ENCODE results near the gene FKRP.
"Not testable (repeated sequence)": the region's sequence is repeated elsewhere in the genome, so short reads cannot be mapped to it uniquely, and the experiment has no call there.

FKRP gene

GRCh38 chr19:46760897-46761296 is 15.0 kb downstream of the FKRP start:
- not testable (repeated sequence) for H3K4me3 ChIP-seq (ENCODE audit: extremely low read depth, insufficient read depth, low read length, poor library complexity, severe bottlenecking); H3K9me3 ChIP-seq (ENCODE audit: control insufficient read depth, low read length); H3K27ac ChIP-seq (ENCODE audit: low read depth, low read length, severe bottlenecking); H3K36me3 ChIP-seq (ENCODE audit: control insufficient read depth, insufficient read depth, low read length); H3K4me1 ChIP-seq (ENCODE audit: control insufficient read depth, insufficient read depth, low read length, poor library complexity, severe bottlenecking)
- 100% methylated on average over 2 of the region's 4 CpGs; no CpG with 5 or more reads in 1 of the 2 experiments for WGBS, 2 experiments (ENCODE audit: insufficient coverage in 2 of 2)

- Histone ChIP-seq H3K36me3 (ENCODE audit: control insufficient read depth, insufficient read depth, low read length) (peaks cover 8% of the 10 kb centered on the region), H3K4me1 (ENCODE audit: control insufficient read depth, insufficient read depth, low read length, poor library complexity, severe bottlenecking) (no peaks in the 10 kb centered on the region), H3K27ac (ENCODE audit: low read depth, low read length, severe bottlenecking) (no peak overlapping the region), H3K9me3 (ENCODE audit: control insufficient read depth, low read length) (no peaks in the 10 kb centered on the region), H3K4me3 (ENCODE audit: extremely low read depth, insufficient read depth, low read length, poor library complexity, severe bottlenecking) (no peak overlapping the region)
- WGBS, 2 experiments (ENCODE audit: insufficient coverage in 2 of 2) = 100% methylated on average over 3 of the region's 5 CpGs
These were observed 15.6 kb downstream of the FKRP start for GRCh38 chr19:46761418-46761831.

DNA sequence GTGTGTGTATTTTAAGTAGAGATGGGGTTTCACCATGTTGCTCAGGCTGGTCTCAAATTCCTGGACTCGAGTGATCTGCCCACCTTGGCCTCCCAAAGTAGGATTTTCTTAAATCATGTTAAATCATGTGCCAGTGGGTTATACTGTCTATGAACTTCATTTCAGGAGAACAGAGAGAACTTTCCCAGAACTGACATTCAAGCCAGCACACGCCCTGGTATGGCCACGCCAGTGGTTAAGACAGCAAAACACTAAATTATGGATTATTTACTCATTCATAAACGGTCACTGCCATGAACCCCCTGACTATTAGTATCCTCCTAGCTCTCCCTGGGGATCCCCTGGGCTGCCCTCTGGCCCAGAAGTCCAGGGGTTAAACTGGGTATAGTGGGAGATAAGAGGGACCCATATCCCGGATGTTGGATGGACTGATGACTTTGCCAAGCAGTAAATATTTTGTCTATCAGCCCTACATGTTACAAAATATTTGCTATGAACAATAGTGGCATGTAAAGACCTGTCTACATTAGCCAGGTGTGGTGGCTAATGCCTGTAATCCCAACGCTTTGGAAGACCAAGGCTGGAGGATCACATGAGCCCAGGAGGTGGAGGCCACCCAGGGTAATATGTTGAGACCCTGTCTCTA is 16.5 kb downstream of the FKRP start:
- Histone ChIP-seq H3K4me1 (ENCODE audit: control insufficient read depth, insufficient read depth, low read length, poor library complexity, severe bottlenecking) (no peaks in the 10 kb centered on the region), H3K9me3 (ENCODE audit: control insufficient read depth, low read length) (no peaks in the 10 kb centered on the region), H3K36me3 (ENCODE audit: control insufficient read depth, insufficient read depth, low read length) (peaks cover 8% of the 10 kb centered on the region), H3K4me3 (ENCODE audit: extremely low read depth, insufficient read depth, low read length, poor library complexity, severe bottlenecking) (no peak overlapping the region), H3K27ac (ENCODE audit: low read depth, low read length, severe bottlenecking) (no peak overlapping the region)
- WGBS, 2 experiments (ENCODE audit: insufficient coverage in 2 of 2) = 95 to 100% methylated on average over 2 to 4 of the region's 6 CpGs

- Histone ChIP-seq H3K27ac (ENCODE audit: low read depth, low read length, severe bottlenecking) (no peak overlapping the region), H3K4me3 (ENCODE audit: extremely low read depth, insufficient read depth, low read length, poor library complexity, severe bottlenecking) (no peak overlapping the region), H3K9me3 (ENCODE audit: control insufficient read depth, low read length) (no peaks in the 10 kb centered on the region), H3K36me3 (ENCODE audit: control insufficient read depth, insufficient read depth, low read length) (no peaks in the 10 kb centered on the region), H3K4me1 (ENCODE audit: control insufficient read depth, insufficient read depth, low read length, poor library complexity, severe bottlenecking) (peaks cover 4% of the 10 kb centered on the region)
- 90 to 92% methylated on average over 10 of the region's 11 CpGs for WGBS, 2 experiments (ENCODE audit: insufficient coverage in 2 of 2)
These were observed 19.0 kb downstream of the FKRP start for GRCh38 chr19:46764817-46765291.

DNA sequence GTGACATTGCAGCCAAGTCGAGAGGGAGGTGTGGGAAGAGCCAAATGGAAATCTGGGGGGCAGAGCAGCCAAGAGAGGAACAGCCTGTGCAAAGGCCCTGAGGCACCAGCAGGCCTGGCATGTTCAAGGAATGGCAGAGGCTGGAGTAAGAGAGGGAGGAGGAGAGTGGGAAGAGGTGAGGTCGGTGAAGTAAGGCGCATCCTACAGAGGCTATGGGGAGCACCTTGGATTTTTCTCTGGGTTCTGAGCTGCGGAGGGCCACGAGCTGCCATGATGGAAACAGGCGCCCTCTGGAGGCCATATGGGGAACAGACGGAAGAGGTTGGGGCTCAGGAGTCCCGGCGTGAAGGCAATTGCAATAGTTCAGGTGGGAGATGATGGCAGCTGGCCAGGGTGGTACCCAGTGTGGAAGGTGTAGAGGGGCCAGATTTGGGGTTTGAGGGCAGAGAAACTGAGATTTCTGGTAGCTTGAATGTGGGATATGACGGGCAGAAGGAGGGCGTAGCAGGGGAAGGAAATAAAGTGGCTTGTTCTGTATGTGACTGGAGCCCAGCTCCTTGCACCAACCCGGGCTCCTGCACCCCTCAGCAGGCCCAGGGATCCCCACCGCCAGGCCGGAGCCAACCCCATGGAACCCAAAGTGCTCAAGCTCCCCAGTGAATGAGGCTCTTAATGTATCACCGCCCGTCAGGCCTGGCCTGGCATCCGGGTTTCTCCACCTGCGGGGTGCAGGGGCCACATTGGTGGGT is 20.9 kb downstream of the FKRP start:
- 61 to 63% methylated on average over 14 to 17 of the region's 18 CpGs for WGBS, 2 experiments (ENCODE audit: insufficient coverage in 2 of 2)
- Histone ChIP-seq H3K9me3 (ENCODE audit: control insufficient read depth, low read length) (no peaks in the 10 kb centered on the region), H3K36me3 (ENCODE audit: control insufficient read depth, insufficient read depth, low read length) (no peaks in the 10 kb centered on the region), H3K4me1 (ENCODE audit: control insufficient read depth, insufficient read depth, low read length, poor library complexity, severe bottlenecking) (peaks cover 4% of the 10 kb centered on the region), H3K27ac (ENCODE audit: low read depth, low read length, severe bottlenecking) (no peak overlapping the region), H3K4me3 (ENCODE audit: extremely low read depth, insufficient read depth, low read length, poor library complexity, severe bottlenecking) (no peak overlapping the region)

DNA sequence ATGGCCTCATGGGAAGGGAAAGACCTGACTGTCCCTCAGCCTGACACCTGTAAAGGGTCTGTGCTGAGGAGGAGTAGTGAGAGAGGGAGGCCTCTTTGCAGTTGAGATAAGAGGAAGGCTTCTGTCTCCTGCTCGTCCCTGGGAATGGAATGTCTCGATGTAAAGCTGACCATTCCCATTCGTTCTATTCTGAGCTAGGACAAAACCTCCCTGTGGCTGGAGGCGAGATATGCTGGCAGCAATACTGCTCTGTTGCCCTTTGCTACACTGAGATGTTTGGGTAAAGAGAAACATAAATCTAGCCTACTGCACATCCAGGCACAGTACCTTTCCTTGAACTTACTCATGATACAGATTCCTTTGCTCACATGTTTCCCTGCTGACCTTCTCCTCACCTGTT is 22.9 kb downstream of the FKRP start:
- H3K27ac ChIP-seq (ENCODE audit: low read depth, low read length, severe bottlenecking) = not testable (repeated sequence)
- WGBS, 2 experiments (ENCODE audit: insufficient coverage in 2 of 2) = 59 to 67% methylated on average over 4 of the region's 4 CpGs

GRCh38 chr19:46772170-46773017 is 26.5 kb downstream of the FKRP start:
- 82% methylated on average over 3 to 4 of the region's 12 CpGs for WGBS, 2 experiments (ENCODE audit: insufficient coverage in 2 of 2)
- Histone ChIP-seq H3K27ac (ENCODE audit: low read depth, low read length, severe bottlenecking) (no peak overlapping the region), H3K36me3 (ENCODE audit: control insufficient read depth, insufficient read depth, low read length) (peaks cover 33% of the 10 kb centered on the region), H3K4me1 (ENCODE audit: control insufficient read depth, insufficient read depth, low read length, poor library complexity, severe bottlenecking) (peaks cover 4% of the 10 kb centered on the region), H3K4me3 (ENCODE audit: extremely low read depth, insufficient read depth, low read length, poor library complexity, severe bottlenecking) (no peak overlapping the region), H3K9me3 (ENCODE audit: control insufficient read depth, low read length) (no peaks in the 10 kb centered on the region)

More for the DNA sequence above, 22.9 kb downstream of the FKRP start:
- H3K9me3 ChIP-seq (ENCODE audit: control insufficient read depth, low read length); H3K4me1 ChIP-seq (ENCODE audit: control insufficient read depth, insufficient read depth, low read length, poor library complexity, severe bottlenecking); H3K4me3 ChIP-seq (ENCODE audit: extremely low read depth, insufficient read depth, low read length, poor library complexity, severe bottlenecking); H3K36me3 ChIP-seq (ENCODE audit: control insufficient read depth, insufficient read depth, low read length): not testable (repeated sequence)

DNA sequence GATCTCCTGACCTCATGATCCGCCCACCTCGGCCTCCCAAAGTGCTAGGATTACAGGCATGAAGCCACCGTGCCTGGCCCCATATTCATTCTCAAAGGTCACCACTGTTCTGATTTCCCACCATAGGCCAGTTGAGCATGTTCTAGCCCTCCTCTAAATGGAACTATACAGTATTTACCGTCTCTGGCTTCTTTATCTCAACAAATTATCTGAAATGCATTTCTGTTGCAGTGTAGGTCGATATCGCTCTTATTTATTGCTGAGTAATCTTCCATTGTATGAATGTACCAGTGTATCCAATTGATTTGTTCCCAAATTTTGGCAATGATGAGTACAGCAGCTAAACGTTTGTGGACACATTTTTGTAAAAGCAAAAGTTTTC is 27.2 kb downstream of the FKRP start:
- H3K9me3 ChIP-seq (ENCODE audit: control insufficient read depth, low read length) = no peaks in the 10 kb centered on the region
- peaks cover 38% of the 10 kb centered on the region for H3K36me3 ChIP-seq (ENCODE audit: control insufficient read depth, insufficient read depth, low read length)
- WGBS, 2 experiments (ENCODE audit: insufficient coverage in 2 of 2) = 90 to 92% methylated on average over 2 to 3 of the region's 7 CpGs
- H3K27ac ChIP-seq (ENCODE audit: low read depth, low read length, severe bottlenecking) = no peak overlapping the region
- peaks cover 4% of the 10 kb centered on the region for H3K4me1 ChIP-seq (ENCODE audit: control insufficient read depth, insufficient read depth, low read length, poor library complexity, severe bottlenecking)
- H3K4me3 ChIP-seq (ENCODE audit: extremely low read depth, insufficient read depth, low read length, poor library complexity, severe bottlenecking) = no peak overlapping the region

- peaks cover 64% of the 10 kb centered on the region for H3K36me3 ChIP-seq (ENCODE audit: control insufficient read depth, insufficient read depth, low read length)
- 94 to 100% methylated on average over 6 to 9 of the region's 11 CpGs for WGBS, 2 experiments (ENCODE audit: insufficient coverage in 2 of 2)
These were observed 29.9 kb downstream of the FKRP start for GRCh38 chr19:46775642-46776258.

More at GRCh38 chr19:46775642-46776258, 29.9 kb downstream of the FKRP start:
- H3K27ac ChIP-seq (ENCODE audit: low read depth, low read length, severe bottlenecking) = no peak overlapping the region
- no peak overlapping the region for H3K4me3 ChIP-seq (ENCODE audit: extremely low read depth, insufficient read depth, low read length, poor library complexity, severe bottlenecking)
- H3K4me1 ChIP-seq (ENCODE audit: control insufficient read depth, insufficient read depth, low read length, poor library complexity, severe bottlenecking) = no peaks in the 10 kb centered on the region
- no peaks in the 10 kb centered on the region for H3K9me3 ChIP-seq (ENCODE audit: control insufficient read depth, low read length)
